HTERT RPE-1 (cell line): ENCODE measurements around the gene MAPKAP1.
"Not testable (repeated sequence)": the region's sequence is repeated elsewhere in the genome, so short reads cannot be mapped to it uniquely, and the experiment has no call there.

Experiments used
- in situ Hi-C: fragments of 300-500 bp; cut with MboI; formaldehyde crosslinking; loops from 4 replicates; pipeline ENCODE4 v1.14.3; 2020; ENCODE audit warnings: low sequenced_read_pairs

The MAPKAP1 gene

DNA sequence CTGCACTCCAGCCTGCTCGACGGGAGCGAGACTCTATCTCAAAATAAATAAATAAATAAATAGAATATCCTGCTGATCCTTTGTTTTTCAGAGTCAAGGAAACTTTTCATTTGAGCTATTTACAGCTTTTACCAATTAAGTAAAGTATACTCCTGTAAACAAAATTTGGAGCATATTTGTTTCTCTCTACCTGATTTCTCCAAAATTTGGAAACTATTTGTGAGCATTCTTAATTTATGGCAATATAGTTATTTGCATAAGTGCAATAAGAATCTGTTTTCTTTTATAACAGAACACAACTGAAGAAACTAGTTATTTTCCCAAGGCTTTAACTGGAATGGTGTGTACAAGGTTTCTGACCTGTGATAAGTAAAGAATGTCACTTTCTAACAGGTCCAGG is 135.2 kb downstream of the MAPKAP1 start:
- in situ Hi-C loops = not testable (repeated sequence)

DNA sequence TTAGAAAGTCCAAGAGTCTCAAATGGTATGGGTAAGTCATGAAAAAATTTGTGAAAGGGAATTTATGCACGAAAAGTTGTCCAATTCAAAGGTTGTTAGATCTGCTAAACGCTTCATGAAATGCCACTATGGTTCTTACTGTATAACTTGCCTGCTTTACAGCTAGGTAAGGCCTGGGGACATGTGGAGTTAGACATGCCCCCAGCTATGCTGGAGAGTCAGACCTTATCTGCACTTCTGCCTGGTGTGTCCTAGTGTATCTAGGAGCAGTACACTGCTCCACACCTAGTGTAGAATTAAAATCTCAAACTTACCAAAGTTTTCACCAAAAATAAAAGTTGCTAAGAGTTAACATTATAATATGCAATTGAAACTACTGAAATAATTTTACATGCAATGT is 136.8 kb downstream of the MAPKAP1 start:
- in situ Hi-C loops = no loop called here

DNA sequence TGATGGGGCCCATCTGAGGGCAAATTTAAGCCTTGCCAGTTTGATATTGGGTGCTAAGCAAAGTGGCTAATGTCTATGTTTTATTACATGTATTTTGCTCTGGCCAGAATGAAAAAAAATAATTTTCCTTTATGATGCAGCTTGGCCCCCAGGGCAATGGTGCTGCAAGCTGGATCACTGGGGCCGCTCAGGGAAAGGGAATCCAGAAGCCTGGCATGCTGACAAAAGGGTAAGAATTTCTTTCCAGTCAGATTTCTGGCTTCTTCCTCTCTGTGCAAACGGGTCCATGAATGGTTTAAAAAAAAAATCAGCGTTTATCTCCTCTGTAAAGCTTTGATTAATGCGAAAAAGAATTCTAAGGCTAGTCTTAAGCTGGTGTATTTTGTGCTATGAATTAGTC is 138.4 kb downstream of the MAPKAP1 start:
- in situ Hi-C loops = no loop called here

DNA sequence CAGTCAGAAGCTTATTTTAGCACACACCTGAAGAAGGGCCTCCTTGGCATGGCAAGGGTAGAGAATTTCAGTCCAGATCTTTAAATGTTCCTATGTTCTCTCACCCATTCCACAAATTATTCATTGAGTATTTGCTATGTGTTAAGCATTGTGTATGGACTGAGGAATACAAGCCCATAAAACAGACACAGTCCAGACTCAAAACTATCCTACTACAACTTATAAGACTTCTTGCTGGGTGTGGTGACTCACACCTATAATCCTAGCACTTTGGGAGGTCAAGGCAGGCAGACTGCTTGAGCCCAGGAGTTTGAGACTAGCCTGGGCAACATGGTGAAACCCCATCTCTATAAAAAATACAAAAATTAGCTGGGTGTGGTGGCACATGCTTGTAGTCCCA is 141.0 kb downstream of the MAPKAP1 start:
- in situ Hi-C loops = not testable (repeated sequence)

DNA sequence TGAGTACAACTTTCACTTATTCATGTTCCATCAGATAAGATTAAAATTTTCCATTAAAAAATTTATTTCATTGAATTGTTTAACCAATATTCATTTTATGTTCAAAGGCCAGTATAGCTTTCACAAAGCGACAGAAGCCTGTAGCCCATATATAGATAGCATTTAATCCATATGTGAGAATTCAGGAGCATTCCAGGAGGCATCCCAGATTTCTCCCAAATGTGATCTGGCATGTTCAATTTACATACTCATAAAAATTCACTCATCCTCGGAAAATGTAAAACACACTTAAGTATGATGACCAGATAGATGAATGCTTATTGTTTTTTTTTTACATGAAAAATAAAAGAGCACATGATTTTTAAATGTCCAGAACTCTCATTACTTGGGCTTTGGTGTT is 141.9 kb downstream of the MAPKAP1 start:
- in situ Hi-C loops = no loop called here

DNA sequence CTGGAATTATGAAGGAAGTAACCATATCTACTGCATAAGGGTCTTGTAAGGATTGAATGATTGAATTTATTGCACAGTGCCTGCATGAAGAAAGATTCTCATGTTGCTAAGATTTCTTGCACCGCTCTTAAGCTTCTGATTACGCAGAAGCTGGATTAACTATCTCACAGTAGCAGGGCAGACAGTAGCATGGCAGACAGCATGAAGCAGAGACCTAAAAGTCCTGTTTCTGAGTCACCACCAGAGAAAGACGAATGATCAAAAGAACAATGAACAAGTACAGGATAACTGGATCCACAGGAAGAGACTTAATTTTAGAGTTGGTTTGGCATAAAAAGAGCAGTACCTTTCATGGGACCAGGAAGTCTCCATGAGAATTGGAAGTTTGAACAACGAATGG is 142.4 kb downstream of the MAPKAP1 start:
- in situ Hi-C loops = no loop called here

DNA sequence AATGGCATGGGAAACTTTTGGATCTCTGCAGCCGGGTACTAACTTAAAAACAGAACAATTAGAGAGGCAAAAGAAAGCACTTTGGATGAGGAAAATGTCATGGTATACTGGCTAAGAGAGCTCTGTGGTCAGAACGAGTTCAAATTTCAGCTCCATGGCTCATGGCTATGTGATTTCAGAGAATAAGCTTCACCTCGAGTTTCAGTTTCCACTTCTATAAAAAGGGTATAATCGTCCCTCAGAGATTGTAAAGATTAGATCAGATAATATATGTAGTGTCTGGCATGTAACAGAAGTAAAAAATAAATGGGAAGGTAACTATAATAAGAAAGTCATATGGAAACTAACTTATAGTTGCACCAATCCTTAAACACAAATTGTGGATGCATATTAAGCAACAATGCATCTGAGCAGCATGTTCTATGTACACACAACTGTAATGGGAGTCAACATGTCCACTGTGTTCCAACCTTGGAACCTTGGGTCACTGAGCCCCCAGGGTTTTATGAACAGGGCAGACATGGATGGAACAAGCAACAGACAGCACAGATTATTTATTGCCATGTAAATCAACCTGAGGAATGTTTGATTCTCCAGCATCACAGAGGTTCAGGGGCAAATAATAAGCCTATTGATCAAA is 145.4 kb downstream of the MAPKAP1 start:
- in situ Hi-C loops = no loop called here

DNA sequence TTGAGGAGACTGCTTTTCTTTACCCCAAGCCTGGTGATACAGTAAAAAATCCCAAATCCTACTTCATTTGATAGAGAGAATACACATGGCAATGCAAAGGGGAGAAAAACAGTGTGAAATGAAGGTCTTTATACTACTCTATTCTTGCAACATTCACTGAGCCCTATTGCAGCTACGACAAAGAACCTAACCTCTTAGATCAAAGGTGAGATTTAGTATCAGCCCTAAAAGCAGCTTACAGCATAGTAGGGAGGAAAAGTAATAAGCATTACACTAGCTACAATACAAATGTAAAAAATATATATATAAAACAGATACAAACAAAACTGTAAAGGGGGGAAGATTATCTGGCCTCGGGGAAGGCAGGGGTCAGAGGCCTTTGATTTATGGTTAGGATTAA is 147.1 kb downstream of the MAPKAP1 start:
- in situ Hi-C loops = no loop called here

DNA sequence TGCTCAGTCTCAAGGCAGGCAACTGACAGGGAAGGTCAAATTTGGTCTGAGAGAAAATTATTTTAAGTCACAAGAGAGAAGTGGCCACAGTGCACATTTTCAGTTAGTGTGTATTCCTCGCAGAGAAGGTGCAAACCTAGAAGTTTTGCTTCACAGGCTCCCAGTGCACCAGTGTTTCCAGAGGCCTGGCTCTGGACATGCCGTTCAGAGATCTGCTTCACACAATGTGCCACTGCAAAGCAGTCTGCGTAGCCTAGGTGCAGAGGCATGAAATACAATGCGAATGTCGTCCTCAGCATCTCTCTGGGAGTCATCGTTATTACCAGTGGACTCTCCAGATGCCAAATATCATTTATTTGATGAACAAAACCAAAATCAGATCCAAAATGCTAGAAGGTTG is 147.8 kb downstream of the MAPKAP1 start:
- in situ Hi-C loops = no loop called here

DNA sequence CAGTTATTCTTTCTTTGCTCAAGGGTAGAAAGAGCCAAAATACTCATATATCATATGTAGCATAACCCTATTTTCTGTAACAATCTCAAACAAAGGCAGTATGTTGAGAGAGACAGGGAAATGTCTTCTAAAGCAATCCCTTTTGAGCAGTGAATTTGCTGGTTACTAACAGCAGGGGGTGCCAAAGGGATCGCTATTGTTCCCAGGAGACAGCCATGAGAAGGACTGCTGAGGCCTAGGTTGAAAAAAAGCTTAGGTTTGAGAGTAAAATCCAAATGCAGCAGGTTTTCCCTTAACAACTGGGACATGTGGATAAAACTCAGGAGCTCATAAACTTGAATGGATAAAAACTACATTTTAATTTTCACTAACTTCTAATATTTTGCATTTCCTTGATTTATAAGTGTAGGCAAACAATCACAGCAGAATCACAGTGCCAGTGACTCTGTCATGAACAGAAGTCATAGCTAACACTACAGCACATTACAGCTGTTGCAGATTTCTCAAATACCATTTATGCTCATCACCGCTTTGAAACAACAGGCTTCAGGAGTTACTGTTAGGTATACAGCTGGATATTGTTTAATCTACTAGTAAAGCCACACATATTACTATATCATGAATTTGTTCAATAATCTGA is 148.4 kb downstream of the MAPKAP1 start:
- in situ Hi-C loops = no loop called here

DNA sequence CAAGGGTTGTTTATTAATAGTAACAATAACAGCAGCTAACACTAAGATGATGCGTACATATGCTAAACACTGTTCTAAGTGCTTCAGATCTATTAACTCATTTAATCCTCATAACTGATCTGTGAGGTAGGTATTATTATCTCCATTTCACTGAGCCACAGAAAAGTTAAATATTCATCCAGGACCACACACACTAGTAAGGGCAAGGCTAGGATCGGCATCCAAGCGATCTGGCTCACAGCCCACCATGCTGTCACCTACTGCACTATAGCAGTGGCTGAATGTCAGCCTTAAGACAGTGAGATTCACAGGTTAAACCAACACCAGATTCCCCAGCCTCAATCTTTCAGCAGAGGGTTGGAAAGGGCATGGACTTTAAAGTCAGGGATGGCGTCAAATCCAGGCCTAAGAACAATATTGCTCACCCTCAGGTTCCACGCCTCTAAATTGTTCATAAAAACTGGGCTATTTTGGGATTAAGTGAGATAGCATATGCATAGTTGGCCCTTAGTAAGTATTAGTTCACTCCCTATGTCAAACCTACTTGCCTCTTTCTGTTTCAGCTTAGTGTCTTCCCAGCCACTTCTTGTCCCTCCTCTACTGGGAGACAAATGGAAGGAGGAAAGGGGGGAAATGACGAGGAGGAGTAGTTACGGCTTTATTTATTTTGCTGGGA is 150.8 kb downstream of the MAPKAP1 start:
- in situ Hi-C loops = no loop called here

DNA sequence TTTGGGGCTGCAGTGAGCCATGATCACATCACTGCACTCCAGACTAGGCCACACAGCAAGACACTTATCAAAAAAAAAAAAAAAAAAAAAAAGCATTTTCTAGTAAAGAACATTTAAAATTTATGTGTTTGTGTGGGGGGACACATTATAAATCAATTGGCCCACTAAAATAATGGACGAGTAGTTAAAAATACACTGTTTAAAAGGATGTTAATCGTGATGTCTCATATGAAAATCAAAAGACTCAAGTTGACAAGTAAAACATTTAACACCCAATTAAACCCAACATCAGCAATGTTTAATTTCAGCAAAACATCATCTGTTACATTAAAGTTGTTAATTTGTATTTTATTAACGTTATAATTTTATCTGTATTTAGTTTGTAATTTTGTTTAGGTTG is 152.3 kb downstream of the MAPKAP1 start:
- in situ Hi-C loops = no loop called here

DNA sequence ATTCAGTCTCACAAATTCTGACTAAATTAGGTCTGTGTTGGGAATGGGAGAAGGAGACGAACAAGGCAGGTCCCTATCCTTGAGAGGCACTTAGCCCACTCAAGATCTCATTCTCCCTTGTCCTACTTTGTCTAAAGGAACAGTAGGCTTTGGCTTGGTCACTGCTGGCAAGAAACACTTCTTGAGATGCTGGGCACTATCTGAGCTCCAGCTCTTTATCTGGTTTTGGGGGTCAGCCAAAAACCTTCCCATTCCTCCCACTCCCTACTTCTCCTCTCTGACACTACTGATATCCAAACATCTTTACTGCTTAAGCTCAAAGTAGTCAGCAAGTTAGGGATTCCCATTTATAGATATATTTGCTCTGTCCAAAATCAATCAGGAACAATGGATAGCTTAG is 155.2 kb downstream of the MAPKAP1 start:
- in situ Hi-C loops = no loop called here

DNA sequence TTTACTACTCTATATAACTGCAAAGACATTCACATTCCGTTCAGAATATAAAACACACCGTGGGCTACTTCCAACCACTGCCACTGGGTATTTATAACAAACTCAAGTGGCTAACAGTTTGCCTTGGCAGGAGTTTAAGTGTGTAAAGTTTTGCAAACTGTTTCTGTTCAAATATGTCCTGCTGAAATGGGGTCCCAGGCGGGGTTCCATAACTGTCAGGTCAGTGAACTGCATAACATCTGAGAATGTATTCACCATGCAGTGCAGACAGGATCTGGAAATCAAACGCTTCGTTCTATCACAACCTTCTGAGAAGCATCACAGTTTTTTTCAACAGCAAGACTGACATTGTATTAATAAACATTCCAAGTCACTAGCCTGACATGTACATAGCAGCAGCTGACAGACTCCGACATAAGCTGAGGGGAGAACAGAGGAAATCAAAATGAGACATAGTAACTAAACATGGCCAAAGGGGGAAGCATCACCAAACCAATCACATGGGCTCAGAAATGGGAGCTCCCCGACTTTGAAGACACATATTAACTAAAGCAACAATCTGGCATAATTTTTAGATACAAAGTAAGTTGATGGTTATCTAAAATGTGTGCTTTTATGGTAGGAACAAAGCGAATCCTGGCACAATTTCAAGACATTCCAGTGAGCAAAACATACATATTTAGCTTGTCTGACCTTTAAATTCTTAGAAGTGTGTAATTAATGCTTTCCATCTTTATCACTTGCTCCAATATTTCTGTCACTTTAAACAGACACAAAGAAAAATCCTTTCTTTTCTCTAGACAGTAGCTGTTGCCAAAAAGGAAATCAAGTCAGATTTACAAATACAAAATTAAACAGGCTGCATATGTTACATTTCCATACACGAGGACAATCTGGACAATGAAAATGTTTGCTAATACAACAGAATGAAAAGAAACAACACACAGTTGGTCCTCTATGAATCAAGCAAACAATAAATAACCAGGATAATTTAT is 156.8 kb downstream of the MAPKAP1 start:
- in situ Hi-C loops = no loop called here

DNA sequence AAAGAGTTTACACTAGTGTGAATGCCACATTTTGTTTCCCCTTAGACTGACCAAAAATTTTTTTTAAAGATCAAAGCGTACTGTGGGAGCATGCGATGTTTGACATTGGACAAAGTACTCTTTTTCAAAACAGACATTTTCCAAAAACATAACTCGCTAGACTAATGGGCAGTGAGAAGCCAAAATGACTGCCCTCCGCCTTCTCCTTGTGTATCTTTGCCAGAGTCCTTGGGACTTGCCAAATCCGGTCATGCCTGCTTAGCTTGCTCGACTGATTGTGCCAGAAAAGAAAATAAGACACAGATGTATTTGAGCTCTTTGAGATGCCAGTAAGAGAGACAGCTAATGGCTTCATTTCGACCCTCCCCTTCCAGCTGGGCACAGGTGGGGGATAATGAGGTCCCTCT is 157.5 kb downstream of the MAPKAP1 start:
- in situ Hi-C loops = no loop called here

DNA sequence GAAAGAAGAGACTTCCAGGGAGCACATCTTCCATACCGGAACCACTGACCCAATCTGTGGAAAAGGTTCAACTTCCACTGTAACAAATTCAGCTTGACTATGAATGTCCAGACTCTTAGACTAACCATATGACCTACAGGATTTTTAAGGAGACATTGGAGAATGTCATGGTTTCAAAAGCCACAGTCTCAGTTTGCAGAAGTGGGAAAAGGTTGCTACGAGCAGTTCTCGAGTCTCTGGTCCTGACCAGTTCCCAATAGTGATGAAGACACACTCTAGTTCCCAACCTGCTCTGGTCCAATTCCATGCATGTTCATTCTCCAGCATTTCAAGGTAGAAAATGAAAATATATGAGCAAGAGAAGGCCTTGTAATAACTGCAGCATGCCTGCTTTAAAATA is 158.0 kb downstream of the MAPKAP1 start:
- in situ Hi-C loops = no loop called here

DNA sequence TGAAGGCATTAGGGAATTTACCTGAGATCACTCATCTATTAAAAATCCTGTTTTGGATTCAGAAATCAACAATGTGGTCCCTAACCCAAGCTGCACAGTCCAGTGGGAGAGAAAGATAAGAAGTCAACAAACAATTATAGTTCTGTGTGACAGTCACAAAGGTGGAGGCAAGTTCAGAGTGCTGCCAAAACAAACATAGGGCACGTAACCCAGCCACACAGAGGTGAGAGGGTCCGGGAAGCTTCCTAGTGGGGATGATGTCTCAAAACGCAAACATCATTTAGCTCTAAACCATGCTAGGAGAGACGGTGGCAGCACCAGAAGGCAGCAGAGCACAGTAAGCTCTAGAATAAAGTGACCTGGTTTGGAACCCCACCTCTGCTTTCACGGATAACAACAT is 158.9 kb downstream of the MAPKAP1 start:
- in situ Hi-C loops = no loop called here

DNA sequence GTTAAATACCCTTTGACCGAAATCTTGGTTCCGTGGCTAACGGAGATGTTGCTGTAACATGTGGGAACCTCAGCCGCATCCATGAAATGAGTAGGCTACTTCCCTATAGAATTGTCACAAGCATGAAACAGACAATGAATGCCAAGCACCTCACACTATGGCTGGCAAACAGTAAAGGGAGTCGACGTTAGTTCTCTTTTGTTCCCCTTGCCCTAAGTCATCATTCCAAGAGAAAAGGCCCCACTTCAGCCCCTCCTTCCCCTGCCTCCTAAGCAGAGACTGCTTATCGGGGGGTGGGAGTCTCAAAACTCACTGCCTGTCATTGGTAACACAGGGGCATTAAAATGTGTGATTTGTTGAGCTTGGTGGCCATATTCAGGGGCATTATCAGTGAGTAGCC is 159.6 kb downstream of the MAPKAP1 start:
- in situ Hi-C loops = no loop called here

DNA sequence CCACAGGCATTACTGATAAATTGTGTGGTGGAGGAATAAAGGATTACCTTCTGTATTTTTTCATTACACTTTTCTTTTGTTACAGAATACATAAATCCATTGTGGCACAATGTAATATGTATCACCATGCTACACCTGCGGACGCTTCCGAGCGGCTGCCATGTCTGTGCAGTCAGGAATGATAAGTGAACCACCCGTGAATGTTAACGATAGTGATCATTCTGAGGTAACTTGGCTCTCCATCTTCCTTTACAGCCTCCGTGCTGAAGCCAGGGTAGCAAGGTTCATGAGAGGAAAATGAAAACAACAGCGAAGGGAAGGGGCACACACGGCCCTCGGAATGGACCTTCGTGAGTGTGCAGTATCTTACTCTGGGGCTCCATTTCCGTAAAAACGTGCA is 161.2 kb downstream of the MAPKAP1 start:
- in situ Hi-C loops = no loop called here

DNA sequence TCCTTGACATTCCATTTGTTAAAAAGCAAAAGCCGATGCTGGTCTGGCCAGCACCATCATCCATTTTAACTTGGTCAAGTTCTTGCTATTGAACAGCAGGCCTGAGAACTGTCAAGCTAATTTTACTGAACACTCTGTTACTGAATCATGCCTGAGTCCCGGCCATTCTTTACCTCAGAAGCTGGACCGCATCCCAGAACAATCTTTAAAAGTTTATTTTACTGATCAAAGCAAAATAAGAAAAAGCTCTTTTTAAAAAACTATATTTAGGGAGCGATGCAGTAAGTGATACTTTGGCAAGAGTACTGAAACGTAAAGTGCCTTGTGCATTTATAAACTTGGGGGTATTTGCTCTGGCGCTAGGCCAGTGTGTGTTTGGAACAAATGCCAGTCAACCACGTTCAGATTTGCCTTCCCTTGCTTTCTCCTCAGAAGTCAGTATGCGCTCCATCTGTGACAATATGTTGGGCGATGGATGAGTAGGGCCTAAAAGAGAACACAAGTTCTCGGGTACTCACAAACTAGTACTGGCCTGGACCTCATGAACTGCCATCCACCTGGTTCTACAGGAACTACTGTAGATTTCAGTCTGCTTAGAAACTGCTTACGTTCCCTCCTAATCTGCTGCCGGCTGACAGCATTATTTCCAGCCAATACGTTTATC is 161.9 kb downstream of the MAPKAP1 start:
- in situ Hi-C loops = no loop called here

DNA sequence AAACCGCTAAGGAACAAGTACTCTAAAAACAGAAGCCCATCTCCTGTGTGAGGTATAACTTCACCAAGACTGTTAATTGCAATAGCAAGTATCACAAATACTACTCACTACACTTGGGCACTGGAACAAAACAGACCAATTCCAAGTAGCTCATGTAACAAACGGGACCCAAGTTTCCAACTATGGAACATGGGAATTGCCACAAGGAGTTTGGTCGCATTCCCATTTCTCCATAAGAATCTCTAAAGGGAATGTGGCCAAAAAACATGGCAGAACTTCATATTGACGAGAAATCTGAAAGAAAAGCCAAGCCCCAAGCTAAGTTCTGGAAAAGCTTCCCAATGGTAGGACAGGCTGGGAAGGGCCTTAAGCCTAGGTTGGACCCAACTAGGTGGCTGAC is 162.5 kb downstream of the MAPKAP1 start:
- in situ Hi-C loops = no loop called here
